B cell (primary cell): ENCODE measurements around the gene MAN1A2. TPM values are rescaled to one million over a fixed set of nuclear protein-coding genes. Genes with fewer than 3 reads are reported as not detected.

Experiments used
- ATAC-seq: fragments of 200-7000 bp; cut with Tn5 transposase; one replicate; pipeline ENCODE4 v1.10.0; 2021; ENCODE audit warnings: low read depth, mild to moderate bottlenecking, moderate number of reproducible peaks, moderate library complexity
- CTCF ChIA-PET: fragments of 350-600 bp; sonication (Branson Sonifier 250); formaldehyde crosslinking; loops from one replicate; lab custom pipeline; 2021; ENCODE audit warnings: antibody characterized with exemption, inconsistent platforms; lab: Charles Lee
- POLR2A ChIA-PET: fragments of 350-600 bp; sonication (Branson Sonifier 250); formaldehyde crosslinking; loops from one replicate; lab custom pipeline; 2021; ENCODE audit warnings: antibody characterized with exemption; lab: Charles Lee
- DNase-seq: peaks from one replicate; pipeline ENCODE4 v3.0.0; 2013
- H2AFZ ChIP-seq: 2 replicates; pipeline ENCODE4 v1.6.1; 2012; ENCODE audit warnings: mild to moderate bottlenecking, low read depth, low read length; ENCODE audit not compliant: insufficient read depth, poor library complexity, severe bottlenecking
- H3K27ac ChIP-seq, 2 donors: 1 replicate in 1 of 2; 2 replicates in 1 of 2; pipeline ENCODE4 v1.5.1; 2012 to 2013; ENCODE audit warnings: low read length in 2 of 2, mild to moderate bottlenecking in 2 of 2, moderate library complexity in 1 of 2
- H3K27me3 ChIP-seq, 4 experiments: fragments of 200-600 bp in 1 of 4; sonication (generic) in 1 of 4; replicated peaks in 1 of 4; 1 replicate in 2 of 4; 2 replicates in 2 of 4; pipeline versions ENCODE4 v1.6.1 to v1.7.0; 2013 to 2016; ENCODE audit warnings: low read length in 3 of 4, mild to moderate bottlenecking in 2 of 4, mixed read lengths in 1 of 4, moderate library complexity in 1 of 4; ENCODE audit not compliant: insufficient read depth in 4 of 4, control insufficient read depth in 3 of 4; ENCODE audit errors: control extremely low read depth in 1 of 4
- H3K36me3 ChIP-seq, 2 experiments: replicated peaks in 1 of 2; 1 replicate in 1 of 2; 2 replicates in 1 of 2; pipeline versions ENCODE4 v1.6.1 to v1.7.1; 2013; ENCODE audit warnings: low read length in 1 of 2; ENCODE audit not compliant: insufficient read depth in 2 of 2, control insufficient read depth in 1 of 2; ENCODE audit errors: control extremely low read depth in 1 of 2, extremely low read depth in 1 of 2
- H3K4me1 ChIP-seq, 2 donors: fragments of 200-600 bp in 1 of 2; sonication (generic) in 1 of 2; 1 replicate in 1 of 2; 2 replicates in 1 of 2; pipeline versions ENCODE4 v1.5.1 to v1.6.1; 2013 to 2017; ENCODE audit warnings: low read length in 2 of 2; ENCODE audit not compliant: control insufficient read depth in 2 of 2, insufficient read depth in 2 of 2
- H3K4me2 ChIP-seq: replicated peaks from 2 replicates; pipeline ENCODE3; 2012; ENCODE audit warnings: mild to moderate bottlenecking, low read depth, low read length; ENCODE audit not compliant: poor library complexity, severe bottlenecking
- H3K4me3 ChIP-seq, 5 experiments: fragments of 200-600 bp in 1 of 5; sonication (generic) in 1 of 5; 1 replicate in 3 of 5; 2 replicates in 2 of 5; pipeline versions ENCODE4 v1.5.1 to v1.7.0; 2011 to 2016; ENCODE audit warnings: low read length in 4 of 5, mild to moderate bottlenecking in 4 of 5, low read depth in 2 of 5, control low read depth in 1 of 5, moderate library complexity in 1 of 5; ENCODE audit not compliant: insufficient read depth in 1 of 5; ENCODE audit errors: control extremely low read depth in 1 of 5, extremely low read depth in 1 of 5
- H3K79me2 ChIP-seq: fragments of 200-600 bp; sonication (generic); one replicate; pipeline ENCODE4 v1.6.0; 2016; ENCODE audit warnings: low read length; ENCODE audit not compliant: control insufficient read depth, insufficient read depth
- H3K9ac ChIP-seq: fragments of 200-600 bp; sonication (generic); 2 replicates; pipeline ENCODE4 v1.6.1; 2017; ENCODE audit warnings: mild to moderate bottlenecking, low read length, moderate library complexity
- H3K9me3 ChIP-seq, 3 donors: one replicate each; pipeline versions ENCODE4 v1.6.1 to v1.7.1; 2013; ENCODE audit warnings: low read length in 2 of 3; ENCODE audit not compliant: control insufficient read depth in 2 of 3, insufficient read depth in 1 of 3; ENCODE audit errors: control extremely low read depth in 1 of 3
- H4K20me1 ChIP-seq: 2 replicates; pipeline ENCODE4 v1.6.0; 2012; ENCODE audit warnings: mild to moderate bottlenecking, low read length; ENCODE audit not compliant: insufficient read depth, control insufficient read depth, poor library complexity, severe bottlenecking
- H3K27ac Mint-ChIP-seq: one replicate; pipeline ENCODE4 v1.8.0; 2021; ENCODE audit warnings: mixed read lengths
- H3K27me3 Mint-ChIP-seq: one replicate; pipeline ENCODE4 v1.8.0; 2021; ENCODE audit warnings: mixed read lengths
- H3K4me1 Mint-ChIP-seq: one replicate; pipeline ENCODE4 v1.8.0; 2021; ENCODE audit warnings: mixed read lengths
- H3K4me3 Mint-ChIP-seq: one replicate; pipeline ENCODE4 v1.8.0; 2021; ENCODE audit warnings: mixed read lengths
- H3K9me3 Mint-ChIP-seq: one replicate; pipeline ENCODE4 v1.8.0; 2022; ENCODE audit warnings: mixed read lengths; ENCODE audit not compliant: insufficient read depth
- CTCF ChIP-seq: fragments of 200-600 bp; IDR thresholded peaks from one replicate; pipeline ENCODE4 v1.8.0; 2022; ENCODE audit warnings: antibody characterized with exemption, mild to moderate bottlenecking
- EZH2 ChIP-seq: IDR thresholded peaks from 2 replicates; pipeline ENCODE4 v1.6.1; 2012; ENCODE audit warnings: borderline replicate concordance, low read depth, mild to moderate bottlenecking, moderate library complexity, low read length; ENCODE audit not compliant: insufficient read depth, poor library complexity, severe bottlenecking
- WGBS: methylation state at CpG from one replicate; pipeline ENCODE4 v1.1.5; 2013; ENCODE audit warnings: missing lambda C conversion rate; ENCODE audit not compliant: insufficient coverage; 5-methylcytosine and 5-hydroxymethylcytosine counted together
- intact Hi-C: fragments of 100-400 bp; cut with micrococcal nuclease; formaldehyde crosslinking; loops from one replicate; pipeline ENCODE4 v1.10.0; 2022
- polyA plus RNA-seq: library from polyadenylated mRNA; depleted of rRNA; stranded (reverse); fragments of >200 nt; gene quantifications from 2 replicates; pipeline ENCODE4 v1.2.3, GENCODE V29; 2012
- total RNA-seq, 2 donors: library from RNA; stranded (reverse); fragments of 120-200 nt in 1 of 2; gene quantifications; 1 replicate in 1 of 2; 2 replicates in 1 of 2; pipeline versions ENCODE4 v1.2.3 to v1.2.4, GENCODE V29; 2013 to 2022

The MAN1A2 gene
- total and polyA plus RNA-seq, 2 donors (not counting 1 experiment from before 2014, with no cell fraction given): 4.6 to 55.6 TPM

- Histone ChIP-seq H3K4me1 (peaks cover 10 to 16% of the 10 kb centered on the region in 2 donors), H2AFZ (no peak overlapping the region), H3K36me3 (peaks cover 0 to 1% of the 10 kb centered on the region in 2 experiments), H3K79me2 (peaks cover 93% of the 10 kb centered on the region), H3K9ac (no peak overlapping the region), H3K27ac (no peak overlapping the region), H3K4me2 (no peak overlapping the region), H4K20me1 (peaks cover 55% of the 10 kb centered on the region), H3K4me3 (no peak overlapping the region), H3K9me3 (peaks cover 0 to 9% (median 6%) of the 10 kb centered on the region in 3 donors), H3K27me3 (no peaks in the 10 kb centered on the region)
- Mint-ChIP-seq H3K9me3 (no peaks in the 10 kb centered on the region), H3K27me3 (no peaks in the 10 kb centered on the region), H3K4me3 (no peak overlapping the region), H3K4me1 (peaks cover 57% of the 10 kb centered on the region), H3K27ac (no peak overlapping the region)
- no peak for ATAC-seq
- POLR2A ChIA-PET: no interaction called here
- intact Hi-C loops: no loop called here
- TF ChIP-seq EZH2 (no peak), CTCF (no peak)
- WGBS: no CpG with 5 or more reads among the region's 2 CpGs
- DNase-seq: no peak
- CTCF ChIA-PET: no interaction called here
These were observed 19.9 kb downstream of the MAN1A2 start for GRCh38 chr1:117387060-117387633.

GRCh38 chr1:117388328-117388727 lies 21.1 kb downstream of the MAN1A2 start:
- DNase-seq (no peak), ATAC-seq (no peak)
- Histone ChIP-seq H4K20me1 (peaks cover 54% of the 10 kb centered on the region), H3K4me3 (no peak overlapping the region), H3K79me2 (peaks cover 98% of the 10 kb centered on the region), H2AFZ (no peak overlapping the region), H3K36me3 (peaks cover 0 to 1% of the 10 kb centered on the region in 2 experiments), H3K27me3 (no peaks in the 10 kb centered on the region), H3K9ac (no peak overlapping the region), H3K9me3 (peaks cover 0 to 6% (median 3%) of the 10 kb centered on the region in 3 donors), H3K27ac (no peak overlapping the region), H3K4me2 (no peak overlapping the region), H3K4me1 (peaks cover 10 to 16% of the 10 kb centered on the region in 2 donors)
- Mint-ChIP-seq H3K27ac (no peak overlapping the region), H3K4me1 (peaks cover 63% of the 10 kb centered on the region), H3K9me3 (no peaks in the 10 kb centered on the region), H3K27me3 (no peaks in the 10 kb centered on the region), H3K4me3 (no peak overlapping the region)
- intact Hi-C loops: no loop called here
- ChIA-PET CTCF (interaction anchor here (0.6 to 0.9 kb wide), 2 partner anchors 27 to 370 kb away, joined by 3 to 4 read pairs; no protein-coding TSS in a partner anchor), POLR2A (no interaction called here)
- TF ChIP-seq CTCF (no peak), EZH2 (no peak)
- WGBS: 33% methylated on average over 1 of the region's 3 CpGs
